Muscle of leg (tissue), 11 donors: ENCODE data around the gene PLD5. TPM values are rescaled to one million over a fixed set of nuclear protein-coding genes. Genes with fewer than 3 reads are reported as not detected.
"Not testable (repeated sequence)": the region's sequence is repeated elsewhere in the genome, so short reads cannot be mapped to it uniquely, and the experiment has no call there.

Experiments
- DNase-seq: peaks from one replicate; pipeline ENCODE4 v3.0.0; 2013
- H3K27ac ChIP-seq: one replicate; pipeline ENCODE4 v1.5.1; 2013; ENCODE audit warnings: mild to moderate bottlenecking, low read length, control low read depth
- H3K27me3 ChIP-seq: one replicate; pipeline ENCODE4 v1.6.1; 2013; ENCODE audit warnings: low read length; ENCODE audit not compliant: control insufficient read depth, insufficient read depth
- H3K36me3 ChIP-seq: one replicate; pipeline ENCODE4 v1.6.1; 2013; ENCODE audit warnings: low read length; ENCODE audit not compliant: control insufficient read depth, insufficient read depth
- H3K4me1 ChIP-seq: one replicate; pipeline ENCODE4 v1.6.1; 2013; ENCODE audit warnings: low read length; ENCODE audit not compliant: control insufficient read depth, insufficient read depth
- H3K4me3 ChIP-seq: one replicate; pipeline ENCODE4 v1.5.1; 2013; ENCODE audit warnings: low read length, control low read depth
- H3K9me3 ChIP-seq: replicated peaks from 2 replicates; pipeline ENCODE4 v1.6.1; 2013; ENCODE audit warnings: low read depth, low read length; ENCODE audit not compliant: control insufficient read depth
- WGBS: methylation state at CpG from one replicate; pipeline ENCODE4 v1.1.5; 2013; ENCODE audit warnings: missing lambda C conversion rate; ENCODE audit not compliant: insufficient coverage; 5-methylcytosine and 5-hydroxymethylcytosine counted together
- polyA plus RNA-seq, 8 donors: library from polyadenylated mRNA; unstranded; fragments of 120-200 nt; gene quantifications; one replicate each; pipeline versions ENCODE4 v1.2.1 to v1.2.3, GENCODE V29; 2013; ENCODE audit warnings: inconsistent platforms in 1 of 8, low replicate concordance in 1 of 8; ENCODE audit not compliant: insufficient read length in 8 of 8, insufficient read depth in 1 of 8
- total RNA-seq: library from RNA; stranded (reverse); fragments of 120-200 nt; gene quantifications from one replicate; pipeline ENCODE4 v1.2.4, GENCODE V29; 2013

The PLD5 gene
- total and polyA plus RNA-seq, 9 donors = 0.56 to 1.9 (median 1.2) TPM

DNA sequence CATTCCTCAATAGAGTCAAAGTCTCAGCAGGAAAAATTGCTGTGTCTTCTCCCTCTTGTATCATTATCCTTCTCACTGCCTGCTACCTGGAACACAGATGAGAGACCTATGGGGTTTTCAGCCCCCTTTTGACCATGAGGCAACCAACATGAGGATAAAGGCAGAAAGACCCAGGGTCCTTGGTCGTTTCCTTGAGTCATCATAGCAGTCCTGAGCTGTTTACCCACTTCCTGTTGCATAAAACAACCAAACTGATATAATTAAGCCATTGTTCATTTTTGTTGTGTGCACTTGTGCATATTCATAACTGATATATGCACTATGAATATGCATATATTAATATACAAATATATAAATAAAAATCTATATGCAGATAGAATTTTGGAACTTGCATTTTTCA is 337.3 kb downstream of the PLD5 start:
- no peak for DNase-seq
- H3K27ac ChIP-seq = no peak overlapping the region
- WGBS = no CpG with 5 or more reads among the region's 1 CpG
- H3K4me3 ChIP-seq = no peak overlapping the region
- no peaks in the 10 kb centered on the region for H3K36me3 ChIP-seq
- H3K27me3 ChIP-seq = no peaks in the 10 kb centered on the region
- no peaks in the 10 kb centered on the region for H3K9me3 ChIP-seq
- H3K4me1 ChIP-seq = peaks cover 4% of the 10 kb centered on the region

DNA sequence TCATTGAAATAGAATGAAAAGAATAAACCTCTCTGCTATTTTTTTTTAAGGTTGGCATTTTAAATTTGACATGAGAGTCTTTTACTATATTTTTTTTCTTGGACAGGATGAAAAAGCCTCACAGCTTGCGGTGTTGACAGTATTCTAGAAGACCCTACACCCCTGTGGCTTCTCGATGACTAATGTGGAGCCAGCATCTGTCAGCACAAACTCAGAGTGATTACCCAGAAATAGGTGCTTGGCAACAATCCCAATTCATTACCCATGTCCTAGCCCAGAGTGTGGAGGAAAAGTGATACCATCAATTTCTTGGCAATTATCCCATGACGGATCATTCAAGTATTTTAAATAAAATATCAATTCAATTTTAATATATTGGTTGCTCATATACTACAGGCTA is 338.8 kb downstream of the PLD5 start:
- Histone ChIP-seq H3K4me1 (peaks cover 4% of the 10 kb centered on the region), H3K9me3 (no peaks in the 10 kb centered on the region), H3K4me3 (no peak overlapping the region), H3K27me3 (no peaks in the 10 kb centered on the region), H3K27ac (no peak overlapping the region), H3K36me3 (no peaks in the 10 kb centered on the region)
- WGBS = 40% methylated on average over 1 of the region's 3 CpGs
- peak; percentile 17 for DNase-seq

DNA sequence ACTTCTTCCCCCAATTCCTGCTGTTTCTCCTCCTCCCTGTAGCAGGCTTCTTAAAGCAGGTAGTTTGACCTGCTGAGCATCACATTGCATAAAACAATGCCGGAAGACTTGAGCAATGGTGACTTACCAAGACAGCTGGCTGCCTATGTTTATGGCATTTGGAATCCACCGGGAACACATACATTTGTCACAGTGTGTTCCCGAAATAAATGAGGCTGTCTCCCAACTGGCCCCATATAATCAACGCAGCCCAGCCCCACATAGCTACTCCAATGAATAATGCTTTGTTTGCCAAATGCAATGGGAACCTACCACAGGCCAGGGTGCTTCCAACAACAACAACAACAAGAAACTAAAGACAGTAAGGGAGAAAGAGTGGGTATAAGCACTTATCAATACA is 339.5 kb downstream of the PLD5 start:
- no peak overlapping the region for H3K4me3 ChIP-seq
- H3K36me3 ChIP-seq = no peaks in the 10 kb centered on the region
- DNase-seq = peak; percentile 21
- 72% methylated on average over 2 of the region's 4 CpGs for WGBS
- no peaks in the 10 kb centered on the region for H3K27me3 ChIP-seq
- H3K9me3 ChIP-seq = no peaks in the 10 kb centered on the region
- H3K27ac ChIP-seq = no peak overlapping the region
- H3K4me1 ChIP-seq = peaks cover 4% of the 10 kb centered on the region

DNA sequence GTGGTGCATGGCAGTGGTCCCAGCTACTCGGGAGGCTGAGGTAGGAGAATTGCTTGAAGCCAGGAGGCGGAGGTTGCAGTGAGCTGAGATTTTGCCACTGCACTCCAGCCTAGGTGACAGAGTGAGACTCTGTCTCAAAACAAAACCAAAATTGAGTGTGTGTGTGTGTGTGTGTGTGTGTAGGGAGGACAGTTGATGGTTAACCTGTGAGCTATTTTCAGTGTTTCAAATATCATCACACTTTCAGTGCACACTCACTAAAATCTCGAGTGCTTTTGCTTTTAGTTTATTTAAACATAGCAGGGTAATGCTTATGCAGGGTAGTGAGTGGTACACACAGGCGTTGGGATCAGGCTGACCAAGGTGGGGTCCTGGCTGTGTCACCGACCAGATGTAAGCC is 344.7 kb downstream of the PLD5 start:
- DNase-seq, H3K9me3 ChIP-seq, H3K4me3 ChIP-seq, H3K36me3 ChIP-seq, H3K27ac ChIP-seq, H3K4me1 ChIP-seq, H3K27me3 ChIP-seq: not testable (repeated sequence)
- WGBS = 100% methylated on average over 2 of the region's 5 CpGs

DNA sequence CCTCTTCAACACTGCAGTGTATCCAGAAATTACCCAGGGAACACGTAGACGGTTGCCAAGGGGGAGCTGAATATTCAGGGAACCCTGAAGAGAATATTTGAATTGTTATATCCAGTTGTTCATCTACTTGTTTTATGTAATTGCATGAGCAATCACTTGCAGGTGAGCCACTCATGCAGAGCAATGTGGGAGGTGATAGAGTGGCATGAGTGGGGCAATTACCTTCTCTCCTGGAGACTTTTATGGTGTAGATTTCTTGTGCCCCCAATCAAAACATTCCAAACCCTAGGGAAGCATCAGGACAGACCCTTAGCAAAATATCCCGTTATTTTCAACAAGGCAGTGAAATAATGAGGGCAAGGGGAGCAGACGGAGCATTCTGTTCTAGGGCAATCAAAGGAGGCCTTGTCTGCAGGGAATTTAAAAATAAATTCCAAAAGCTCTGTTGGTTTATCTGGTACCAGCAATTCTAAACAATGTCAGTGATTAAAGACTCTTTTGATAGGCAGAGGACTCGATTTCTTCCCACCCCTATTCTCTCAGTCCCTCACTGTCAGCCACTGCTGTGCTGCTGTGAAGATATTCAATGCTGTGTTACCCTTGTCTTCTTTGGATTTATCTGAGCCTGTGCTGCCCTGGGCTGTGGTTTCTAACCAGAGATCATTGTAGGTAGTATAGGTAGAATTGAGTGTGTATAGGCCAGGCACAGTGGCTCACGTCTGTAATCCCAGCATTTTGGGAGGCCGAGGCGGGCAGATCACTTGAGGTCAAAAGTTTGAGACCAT is 345.4 kb downstream of the PLD5 start:
- H3K36me3 ChIP-seq = no peaks in the 10 kb centered on the region
- H3K27me3 ChIP-seq = no peaks in the 10 kb centered on the region
- H3K4me3 ChIP-seq = no peak overlapping the region
- no peaks in the 10 kb centered on the region for H3K4me1 ChIP-seq
- no peaks in the 10 kb centered on the region for H3K9me3 ChIP-seq
- no peak for DNase-seq
- WGBS = no CpG with 5 or more reads among the region's 8 CpGs
- H3K27ac ChIP-seq = no peak overlapping the region

DNA sequence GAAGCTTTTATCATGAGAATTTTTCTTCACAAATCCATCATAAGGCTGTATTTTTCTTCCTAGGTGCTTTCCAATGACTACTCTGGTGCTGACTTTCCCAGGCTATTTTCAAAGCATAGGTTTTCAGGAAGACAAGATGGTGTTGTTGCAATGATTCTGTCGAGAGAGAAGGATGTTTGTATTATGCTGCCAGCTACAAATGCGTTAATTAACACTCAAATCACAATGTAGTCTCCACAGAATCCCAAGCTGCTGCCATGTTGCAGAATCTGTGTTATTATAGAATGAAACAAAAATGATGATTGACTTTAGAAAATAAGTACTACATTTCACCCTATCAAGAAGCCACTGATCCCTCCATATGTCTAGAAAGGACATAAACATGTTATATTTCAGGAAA is 346.1 kb downstream of the PLD5 start:
- Histone ChIP-seq H3K27ac (no peak overlapping the region), H3K9me3 (no peaks in the 10 kb centered on the region), H3K36me3 (no peaks in the 10 kb centered on the region), H3K4me3 (no peak overlapping the region), H3K4me1 (no peaks in the 10 kb centered on the region), H3K27me3 (no peaks in the 10 kb centered on the region)
- no CpG with 5 or more reads among the region's 2 CpGs for WGBS
- no peak for DNase-seq

DNA sequence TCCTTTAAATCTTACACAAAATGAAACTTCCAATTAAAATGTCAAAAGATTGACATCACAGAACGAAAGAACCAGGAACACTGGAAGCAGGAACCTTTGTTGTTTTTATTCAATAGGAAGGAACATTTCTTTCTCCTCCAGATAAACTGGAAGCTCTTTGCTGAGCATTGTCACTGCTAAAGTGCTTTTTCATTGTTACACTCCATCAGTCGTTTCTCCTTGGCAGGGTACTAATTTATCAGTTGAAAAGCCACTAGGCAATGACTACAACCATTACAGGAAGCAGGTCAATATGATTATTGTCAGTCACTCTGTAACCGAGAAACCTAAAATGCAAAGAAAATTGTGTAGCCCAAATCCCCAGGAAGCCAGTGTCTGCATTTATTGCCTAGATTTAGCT is 362.4 kb downstream of the PLD5 start:
- 17% methylated on average over 1 of the region's 3 CpGs for WGBS
- H3K27me3 ChIP-seq = no peaks in the 10 kb centered on the region
- no peaks in the 10 kb centered on the region for H3K36me3 ChIP-seq

DNA sequence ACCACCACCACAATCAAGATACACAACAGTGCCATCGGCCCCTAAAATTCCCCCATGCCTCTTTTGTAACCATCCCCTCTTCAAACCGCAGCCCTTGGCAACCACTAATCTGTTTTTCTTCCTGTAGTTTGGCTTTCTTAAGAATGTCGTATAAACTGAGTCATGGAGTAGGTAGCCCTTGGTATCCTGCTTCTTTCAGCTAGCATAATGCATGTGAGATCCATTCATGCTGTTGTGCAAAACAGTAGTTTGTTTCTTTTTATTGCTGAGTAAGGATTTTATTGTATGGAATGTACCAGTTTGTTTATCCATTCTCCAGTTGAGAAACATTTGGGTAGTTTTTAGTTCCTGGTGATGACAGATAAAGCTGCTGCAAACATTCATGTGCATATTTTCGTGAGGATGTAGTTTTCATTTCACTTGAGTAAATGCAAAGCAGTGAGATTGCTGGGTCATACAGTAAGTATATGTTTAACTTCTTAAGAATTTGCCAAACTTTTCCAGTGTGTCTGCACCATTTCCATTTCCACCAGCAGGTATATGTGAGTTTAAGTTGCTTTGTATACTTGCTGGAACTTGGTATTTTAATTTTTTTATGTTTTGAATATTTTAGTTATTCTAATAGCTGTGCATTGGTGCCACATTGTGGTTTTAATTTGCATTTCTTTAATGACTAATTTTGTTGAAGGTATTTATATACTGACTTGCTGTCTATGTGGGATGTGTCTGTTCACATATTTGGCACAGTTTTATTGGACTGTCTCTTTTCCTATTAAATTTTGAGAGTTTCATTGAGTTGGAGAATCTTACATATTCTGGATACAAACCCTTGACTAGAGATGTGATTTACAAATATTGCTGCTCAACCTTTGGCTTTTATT is 377.2 kb downstream of the PLD5 start:
- no CpG with 5 or more reads among the region's 4 CpGs for WGBS
- Histone ChIP-seq H3K27me3 (no peaks in the 10 kb centered on the region), H3K4me3 (no peak overlapping the region), H3K36me3 (no peaks in the 10 kb centered on the region), H3K4me1 (no peaks in the 10 kb centered on the region), H3K27ac (no peak overlapping the region), H3K9me3 (no peaks in the 10 kb centered on the region)
- DNase-seq = no peak

More for the DNA sequence above, 362.4 kb downstream of the PLD5 start:
- no peak for DNase-seq
- no peak overlapping the region for H3K27ac ChIP-seq
- no peaks in the 10 kb centered on the region for H3K9me3 ChIP-seq
- no peak overlapping the region for H3K4me3 ChIP-seq
- H3K4me1 ChIP-seq = no peaks in the 10 kb centered on the region

DNA sequence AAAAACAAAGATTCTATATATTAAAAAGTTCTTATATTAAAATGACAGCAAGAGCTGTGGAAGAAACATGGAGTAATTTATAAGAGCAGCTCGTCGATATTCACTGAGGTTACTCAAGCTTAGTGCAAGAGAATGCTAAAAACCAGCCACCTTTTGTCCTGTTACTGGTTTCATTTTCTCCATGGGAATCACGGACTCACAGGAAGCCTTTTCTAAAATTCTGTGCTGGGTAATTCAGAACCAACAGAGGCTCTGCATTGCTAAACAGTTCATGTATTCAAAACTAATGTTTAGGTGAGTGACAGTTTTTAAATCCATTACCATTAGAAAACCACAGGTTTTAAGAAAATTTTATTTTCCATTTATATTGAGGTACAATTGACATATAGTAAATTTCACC is 377.8 kb downstream of the PLD5 start:
- H3K9me3 ChIP-seq = no peaks in the 10 kb centered on the region
- no peak overlapping the region for H3K4me3 ChIP-seq
- no peaks in the 10 kb centered on the region for H3K27me3 ChIP-seq
- H3K4me1 ChIP-seq = no peaks in the 10 kb centered on the region
- 63% methylated on average over 2 of the region's 3 CpGs for WGBS
- H3K27ac ChIP-seq = no peak overlapping the region
- DNase-seq = peak; percentile 4
- no peaks in the 10 kb centered on the region for H3K36me3 ChIP-seq

DNA sequence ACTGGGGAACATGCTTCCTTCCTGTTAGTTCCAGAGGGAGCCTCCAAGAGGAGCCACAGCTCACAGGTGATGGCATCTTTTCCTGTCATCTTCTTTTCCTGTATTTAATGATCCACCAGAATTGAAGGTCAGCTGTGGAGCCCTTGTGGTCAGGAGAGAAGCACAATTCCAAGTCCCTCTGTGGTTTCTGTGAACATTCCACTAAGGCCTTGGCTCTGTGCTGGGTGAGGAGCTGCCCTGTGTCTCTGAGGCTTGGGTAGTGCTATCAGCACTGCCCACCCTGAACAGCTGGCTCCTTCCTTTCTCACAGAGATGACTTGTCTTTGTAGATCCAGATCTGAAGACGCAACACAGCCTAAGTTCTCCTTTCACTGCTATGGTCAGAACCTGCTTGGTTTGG is 383.7 kb downstream of the PLD5 start:
- Histone ChIP-seq H3K4me1 (no peaks in the 10 kb centered on the region), H3K4me3 (no peak overlapping the region), H3K27ac (no peak overlapping the region), H3K27me3 (no peaks in the 10 kb centered on the region), H3K36me3 (no peaks in the 10 kb centered on the region), H3K9me3 (no peaks in the 10 kb centered on the region)
- 88% methylated on average over 1 of the region's 1 CpG for WGBS
- no peak for DNase-seq
